Measurements from ENCODE around the gene SSH2.

SSH2 gene

DNA sequence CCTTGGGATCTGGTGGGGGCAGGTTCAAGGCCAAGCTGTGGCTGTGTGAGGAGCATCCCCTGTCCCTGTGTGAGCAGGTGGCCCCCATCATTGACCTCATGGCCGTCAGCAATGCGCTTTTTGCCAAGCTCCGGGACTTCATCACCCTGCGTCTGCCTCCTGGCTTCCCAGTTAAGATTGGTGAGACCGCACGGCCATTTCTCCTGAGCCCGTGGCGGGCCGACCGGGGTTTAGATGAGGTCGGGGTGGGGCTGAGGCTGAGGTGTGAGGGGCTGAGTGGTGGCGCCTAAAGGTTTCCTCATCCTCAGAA lies 318.0 kb downstream of the SSH2 start:
- no peaks in the 10 kb centered on the region for H3K36me3 Mint-ChIP-seq
- no peak for DNase-seq
- H3K27ac Mint-ChIP-seq: no peak overlapping the region
- H3K27me3 Mint-ChIP-seq: peaks cover 40% of the 10 kb centered on the region
- peaks cover 36% of the 10 kb centered on the region for H3K4me1 Mint-ChIP-seq
- CTCF ChIA-PET: interaction anchor here (1.2 to 2.3 kb wide), 2 partner anchors 20 to 24 kb away, joined by 3 to 7 read pairs; no protein-coding TSS in a partner anchor
- H3K9me3 Mint-ChIP-seq: no peaks in the 10 kb centered on the region
- no peak overlapping the region for H3K4me3 Mint-ChIP-seq

DNA sequence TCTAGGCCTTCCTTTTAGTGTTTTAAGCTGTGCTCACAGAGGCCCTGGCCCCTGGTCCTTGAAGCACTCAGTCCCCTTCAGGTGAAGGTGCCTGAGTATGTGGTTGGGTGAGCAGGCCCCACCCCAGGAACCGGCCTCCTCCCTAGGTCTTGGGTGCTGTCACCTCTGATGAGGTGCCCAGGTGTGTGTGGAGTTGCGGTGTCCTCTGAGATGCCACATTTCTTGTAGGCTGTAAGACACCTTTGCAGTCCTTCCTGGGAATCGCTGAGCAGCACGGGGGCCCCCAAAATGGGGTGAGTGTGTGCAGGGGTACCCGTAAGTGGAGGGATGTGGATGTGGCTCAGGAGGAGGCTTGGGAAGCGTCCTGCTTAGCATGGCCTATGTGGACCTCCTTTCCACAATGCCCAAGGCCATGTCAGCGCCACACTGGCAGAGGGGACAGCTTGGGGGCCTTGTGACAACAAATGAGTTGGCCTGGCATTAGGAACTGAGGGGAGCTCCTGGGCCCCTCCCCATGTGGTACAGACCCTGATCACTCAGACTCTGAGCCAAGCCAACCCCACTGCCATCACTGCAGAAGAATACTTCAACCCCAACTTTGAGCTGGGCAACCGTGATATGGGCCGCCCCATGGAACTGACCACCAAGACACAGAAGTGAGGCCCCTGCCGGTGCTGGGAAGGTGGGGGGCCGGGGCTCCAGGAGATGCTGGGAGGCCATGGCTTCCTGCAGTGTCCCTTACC lies 318.5 kb downstream of the SSH2 start:
- H3K27ac Mint-ChIP-seq: no peak overlapping the region
- H3K4me1 Mint-ChIP-seq: peaks cover 31% of the 10 kb centered on the region
- no peaks in the 10 kb centered on the region for H3K9me3 Mint-ChIP-seq
- DNase-seq: no peak
- no peaks in the 10 kb centered on the region for H3K36me3 Mint-ChIP-seq
- H3K4me3 Mint-ChIP-seq: no peak overlapping the region
- CTCF ChIA-PET: interaction anchor here (0.9 to 2.3 kb wide), 3 partner anchors 20 to 46 kb away, joined by 3 to 7 read pairs (median 3); no protein-coding TSS in a partner anchor
- H3K27me3 Mint-ChIP-seq: peaks cover 34% of the 10 kb centered on the region

- H3K9me3 Mint-ChIP-seq: no peaks in the 10 kb centered on the region
- no peaks in the 10 kb centered on the region for H3K36me3 Mint-ChIP-seq
- no peak overlapping the region for H3K4me3 Mint-ChIP-seq
- H3K27ac Mint-ChIP-seq: no peak overlapping the region
- CTCF ChIA-PET: interaction anchor here (2.3 kb wide), 1 partner anchor 18 kb away, joined by 7 read pairs; no protein-coding TSS in a partner anchor
- peaks cover 19% of the 10 kb centered on the region for H3K4me1 Mint-ChIP-seq
- no peak for DNase-seq
- peaks cover 23% of the 10 kb centered on the region for H3K27me3 Mint-ChIP-seq
Measured at GRCh38 chr17:29610395-29610794, 319.6 kb downstream of the SSH2 start.

DNA sequence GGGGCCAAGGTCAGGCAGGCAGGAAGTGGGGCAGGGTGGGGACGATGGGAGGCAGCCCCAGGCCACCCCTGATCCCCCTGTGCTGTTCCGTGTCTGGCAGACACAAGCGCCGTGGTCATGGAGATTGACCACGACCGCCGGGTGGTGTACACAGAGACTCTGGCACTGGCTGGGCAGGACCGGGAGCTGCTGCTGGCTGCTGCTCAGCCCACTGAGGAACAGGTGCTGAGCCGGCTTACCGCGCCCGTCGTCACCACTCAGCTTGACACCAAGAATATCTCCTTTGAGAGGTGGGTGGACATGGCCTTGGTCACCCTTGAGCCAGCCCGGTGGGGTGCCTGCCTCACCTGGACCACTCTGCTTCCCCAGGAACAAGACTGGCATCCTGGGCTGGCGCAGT lies 321.0 kb downstream of the SSH2 start:
- H3K27me3 Mint-ChIP-seq: peaks cover 24% of the 10 kb centered on the region
- no peaks in the 10 kb centered on the region for H3K9me3 Mint-ChIP-seq
- H3K27ac Mint-ChIP-seq: no peak overlapping the region
- no peak overlapping the region for H3K4me3 Mint-ChIP-seq
- DNase-seq: no peak
- no peaks in the 10 kb centered on the region for H3K36me3 Mint-ChIP-seq
- CTCF ChIA-PET: interaction anchor here (1.6 to 2.5 kb wide), 2 partner anchors 8 to 10 kb away, joined by 7 to 8 read pairs; no protein-coding TSS in a partner anchor
- H3K4me1 Mint-ChIP-seq: peaks cover 5% of the 10 kb centered on the region

GRCh38 chr17:29607557-29608195 lies 322.4 kb downstream of the SSH2 start:
- no peaks in the 10 kb centered on the region for H3K36me3 Mint-ChIP-seq
- no peak for DNase-seq
- H3K4me1 Mint-ChIP-seq: no peaks in the 10 kb centered on the region
- no peak overlapping the region for H3K27ac Mint-ChIP-seq
- CTCF ChIA-PET: interaction anchor here (2.0 to 2.5 kb wide), 2 partner anchors 9 to 10 kb away, joined by 5 to 7 read pairs; no protein-coding TSS in a partner anchor
- H3K4me3 Mint-ChIP-seq: no peak overlapping the region
- H3K9me3 Mint-ChIP-seq: no peaks in the 10 kb centered on the region
- peaks cover 23% of the 10 kb centered on the region for H3K27me3 Mint-ChIP-seq

DNA sequence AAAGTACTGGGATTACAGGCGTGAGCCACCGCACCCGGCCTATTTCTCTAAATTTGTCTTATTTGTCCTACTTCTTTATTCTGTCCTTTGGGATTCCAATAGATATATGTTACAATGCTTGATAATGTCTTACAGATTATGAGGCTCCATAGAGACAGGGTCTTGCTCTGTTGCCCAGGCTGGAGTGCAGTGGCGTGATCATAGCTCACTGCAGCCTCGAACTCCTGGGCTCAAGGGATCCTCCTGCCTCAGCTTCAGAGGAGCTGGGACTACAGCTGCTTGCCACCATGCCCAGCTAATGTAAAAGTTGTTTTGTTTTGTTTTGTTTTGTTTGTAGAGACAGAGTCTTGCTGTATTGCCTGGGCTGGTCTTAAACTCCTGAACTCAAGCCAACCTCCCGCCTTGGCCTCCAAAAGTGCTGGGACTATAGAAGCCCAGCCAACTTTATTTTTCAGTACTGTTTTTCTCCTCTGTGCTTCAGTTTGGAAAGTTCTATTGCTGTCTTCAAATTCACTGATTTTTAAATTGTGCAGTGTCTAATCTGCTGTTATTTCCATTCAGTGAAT lies 326.8 kb downstream of the SSH2 start:
- Mint-ChIP-seq H3K36me3 (no peaks in the 10 kb centered on the region), H3K4me3 (no peak overlapping the region), H3K4me1 (no peaks in the 10 kb centered on the region), H3K9me3 (no peaks in the 10 kb centered on the region), H3K27me3 (peaks cover 23% of the 10 kb centered on the region), H3K27ac (no peak overlapping the region)
- CTCF ChIA-PET: no interaction called here
- no peak for DNase-seq

- no peak for DNase-seq
- Mint-ChIP-seq H3K27ac (no peak overlapping the region), H3K36me3 (no peaks in the 10 kb centered on the region), H3K27me3 (peaks cover 23% of the 10 kb centered on the region), H3K9me3 (no peaks in the 10 kb centered on the region), H3K4me3 (no peak overlapping the region), H3K4me1 (peaks cover 10% of the 10 kb centered on the region)
- CTCF ChIA-PET: interaction anchor here (1.8 to 2.5 kb wide), 3 partner anchors 11 to 228 kb away, joined by 6 to 8 read pairs (median 7); no protein-coding TSS in a partner anchor
Measured at GRCh38 chr17:29597361-29598172, 332.5 kb downstream of the SSH2 start.

GRCh38 chr17:29596811-29597210 lies 333.2 kb downstream of the SSH2 start:
- Mint-ChIP-seq H3K27ac (no peak overlapping the region), H3K27me3 (peaks cover 23% of the 10 kb centered on the region), H3K4me1 (peaks cover 18% of the 10 kb centered on the region), H3K4me3 (no peak overlapping the region), H3K9me3 (no peaks in the 10 kb centered on the region), H3K36me3 (no peaks in the 10 kb centered on the region)
- DNase-seq: no peak
- CTCF ChIA-PET: interaction anchor here (1.8 kb wide), 2 partner anchors 21 to 227 kb away, joined by 6 to 8 read pairs; no protein-coding TSS in a partner anchor

- peaks cover 24% of the 10 kb centered on the region for H3K4me1 Mint-ChIP-seq
- H3K27me3 Mint-ChIP-seq: peaks cover 23% of the 10 kb centered on the region
- CTCF ChIA-PET: interaction anchor here (0.9 to 1.8 kb wide), 2 partner anchors 17 to 227 kb away, joined by 4 to 6 read pairs; no protein-coding TSS in a partner anchor
- DNase-seq: no peak
- H3K27ac Mint-ChIP-seq: no peak overlapping the region
- no peak overlapping the region for H3K4me3 Mint-ChIP-seq
- no peaks in the 10 kb centered on the region for H3K36me3 Mint-ChIP-seq
- no peaks in the 10 kb centered on the region for H3K9me3 Mint-ChIP-seq
Measured at GRCh38 chr17:29595943-29596774, 333.9 kb downstream of the SSH2 start.

DNA sequence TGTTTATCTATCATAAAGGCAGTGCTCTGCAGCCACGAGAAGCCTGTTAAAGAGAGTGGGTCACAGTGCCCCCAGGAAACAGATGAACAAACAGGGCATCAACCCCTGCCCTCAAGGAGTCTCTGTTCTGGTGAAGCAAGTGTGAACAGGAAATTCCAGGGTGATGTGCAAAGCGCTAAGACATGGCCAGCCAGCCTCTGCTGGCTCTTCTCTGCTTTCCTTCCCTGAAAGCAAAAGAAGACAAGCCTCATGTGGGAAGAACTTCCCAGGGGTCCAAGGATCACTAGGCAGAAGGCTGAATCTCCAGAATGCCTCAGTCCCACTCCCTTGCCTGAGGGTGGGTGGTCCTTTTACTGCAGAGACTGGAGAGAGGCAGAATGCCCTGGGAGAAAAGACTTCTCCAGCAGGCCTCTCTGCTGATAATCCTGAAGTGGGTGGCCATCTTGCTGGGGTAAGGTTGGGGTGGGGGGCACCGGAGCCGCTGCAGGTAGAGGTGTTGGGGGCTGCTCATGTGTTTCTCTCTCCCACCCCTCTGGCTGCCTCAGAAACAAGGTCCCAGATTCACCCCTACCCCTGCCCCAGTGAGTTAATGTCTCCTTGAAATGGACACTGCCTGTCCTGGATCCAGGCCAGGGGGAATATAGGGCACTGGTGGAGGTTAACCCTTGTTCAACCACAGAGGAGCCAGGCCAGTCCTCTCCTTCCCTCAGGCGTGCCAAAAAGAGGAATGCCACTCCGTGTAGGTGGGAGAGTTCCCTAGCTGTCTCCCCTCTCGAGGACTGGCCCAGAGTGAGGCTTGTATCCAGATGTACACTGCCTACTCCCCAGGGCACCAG lies 334.7 kb downstream of the SSH2 start:
- no peak for DNase-seq
- no peak overlapping the region for H3K27ac Mint-ChIP-seq
- no peaks in the 10 kb centered on the region for H3K9me3 Mint-ChIP-seq
- H3K4me3 Mint-ChIP-seq: no peak overlapping the region
- CTCF ChIA-PET: interaction anchor here (0.9 to 5.0 kb wide), 4 partner anchors 9 to 22 kb away, joined by 3 to 48 read pairs (median 4); no protein-coding TSS in a partner anchor
- H3K4me1 Mint-ChIP-seq: peaks cover 33% of the 10 kb centered on the region
- H3K36me3 Mint-ChIP-seq: no peaks in the 10 kb centered on the region
- H3K27me3 Mint-ChIP-seq: peaks cover 23% of the 10 kb centered on the region

DNA sequence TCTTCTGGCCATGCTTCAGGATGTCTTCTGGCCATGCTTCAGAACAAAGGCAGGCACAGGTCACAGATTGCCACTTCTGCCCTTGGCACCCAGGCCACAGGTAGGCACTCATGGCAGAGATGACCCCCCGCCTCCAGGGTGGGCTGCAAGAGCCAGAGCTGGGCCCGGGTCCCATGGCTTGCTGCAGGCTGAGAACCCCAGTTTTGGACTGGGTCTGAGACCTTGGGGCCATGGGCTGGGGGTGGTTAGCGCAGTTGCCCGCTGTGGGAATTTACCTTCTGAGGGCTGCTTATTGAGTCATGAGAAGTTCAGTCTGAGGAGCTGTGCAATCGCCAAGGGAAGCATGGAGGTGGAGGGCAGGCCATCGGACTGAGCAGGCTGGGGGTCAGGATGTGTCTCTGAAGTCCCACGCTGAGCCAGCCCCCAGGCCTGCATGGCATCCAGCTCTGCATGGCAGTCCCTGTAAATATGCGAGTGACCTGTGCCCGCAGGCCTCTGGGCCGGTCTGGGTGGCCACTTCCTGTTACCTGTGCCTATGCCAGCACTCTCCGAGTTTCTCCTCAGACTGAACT lies 335.4 kb downstream of the SSH2 start:
- H3K9me3 Mint-ChIP-seq: no peaks in the 10 kb centered on the region
- peaks cover 38% of the 10 kb centered on the region for H3K4me1 Mint-ChIP-seq
- H3K27ac Mint-ChIP-seq: no peak overlapping the region
- H3K27me3 Mint-ChIP-seq: peaks cover 23% of the 10 kb centered on the region
- DNase-seq: no peak
- H3K4me3 Mint-ChIP-seq: peak overlapping the region; percentile 71
- CTCF ChIA-PET: interaction anchor here (1.0 to 5.0 kb wide), 4 partner anchors 9 to 25 kb away, joined by 3 to 48 read pairs (median 26); partner anchors contain the start of gene CORO6
- no peaks in the 10 kb centered on the region for H3K36me3 Mint-ChIP-seq

Data from activated naive CD4-positive, alpha-beta T cell treated with anti-CD3 and anti-CD28 coated beads, Interleukin-2, amount 10 ng/mL, durations not matched to agents 7 days and 5 days (primary cell).